Right ventricle myocardium inferior (tissue), 1 donor: Measurements from ENCODE around the gene STK4. TPM values are rescaled to one million over a fixed set of nuclear protein-coding genes. Genes with fewer than 3 reads are reported as not detected.
"Not testable (repeated sequence)": the region's sequence is repeated elsewhere in the genome, so short reads cannot be mapped to it uniquely, and the experiment has no call there.

ENCODE experiments used
- ATAC-seq: fragments of 200-7000 bp; cut with Tn5 transposase; one replicate; pipeline ENCODE4 v1.9.1; 2020; ENCODE audit warnings: mild to moderate bottlenecking, moderate library complexity
- DNase-seq: peaks from one replicate; pipeline ENCODE4 v3.0.0; 2021; ENCODE audit errors: missing footprints
- intact Hi-C: fragments of 100-400 bp; cut with DNase I; formaldehyde crosslinking; loops from one replicate; pipeline ENCODE4 v1.11.0; 2022
- total RNA-seq: library from RNA; stranded (reverse); fragmentation: NEBNext Ultra II Directional; extraction: Animal tissue kit (Norgen Biotek cat#: 25700); gene quantifications from one replicate; pipeline ENCODE4 v1.2.1, GENCODE V29; 2021
- donor health status: DM: no; HTN: yes; CAD: no; lungs with severe emphysema.

The STK4 gene
- total RNA-seq, 1 donor from 2014 or later, result 10.3 TPM

DNA sequence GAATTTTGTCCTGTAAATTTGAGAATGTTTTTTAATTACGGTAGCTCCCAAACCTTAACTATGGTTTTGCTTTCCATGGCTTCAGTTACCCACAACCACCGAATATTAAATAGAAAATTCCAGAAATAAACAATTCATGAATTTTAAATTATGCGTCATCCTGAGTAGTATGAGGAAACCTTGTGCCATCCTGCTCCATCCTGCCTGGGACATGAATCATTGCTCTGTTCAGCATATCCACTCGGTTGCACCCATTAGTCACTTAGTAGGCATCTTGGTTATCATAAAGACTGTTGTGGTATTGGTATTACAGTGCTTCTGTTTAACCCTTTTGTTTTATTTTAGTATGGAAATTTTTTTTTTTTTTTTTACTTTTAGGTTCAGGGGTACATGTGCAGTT, 94.9 kb downstream of the STK4 start:
- intact Hi-C loops, result no loop called here
- ATAC-seq, result no peak
- DNase-seq, result no peak

DNA sequence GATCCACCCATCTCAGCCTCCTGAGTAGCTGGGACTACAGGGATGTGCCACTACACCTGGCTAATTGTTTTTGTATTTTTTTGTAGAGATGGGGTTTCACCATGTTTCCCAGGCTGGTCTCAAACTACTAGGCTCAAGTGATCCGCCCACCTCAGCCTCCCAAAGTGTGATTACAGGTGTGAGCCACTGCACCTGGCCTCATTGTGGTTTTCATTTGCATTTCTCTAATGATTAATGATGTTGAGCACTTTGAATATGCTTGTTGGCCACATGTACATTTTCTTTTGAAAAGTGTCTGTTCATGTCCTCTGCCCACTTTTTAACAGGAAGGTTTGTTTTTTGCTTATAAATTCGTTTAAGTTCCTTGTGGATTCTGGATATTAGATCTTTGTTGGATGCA, 96.8 kb downstream of the STK4 start:
- DNase-seq, ATAC-seq, intact Hi-C loops: not testable (repeated sequence)

DNA sequence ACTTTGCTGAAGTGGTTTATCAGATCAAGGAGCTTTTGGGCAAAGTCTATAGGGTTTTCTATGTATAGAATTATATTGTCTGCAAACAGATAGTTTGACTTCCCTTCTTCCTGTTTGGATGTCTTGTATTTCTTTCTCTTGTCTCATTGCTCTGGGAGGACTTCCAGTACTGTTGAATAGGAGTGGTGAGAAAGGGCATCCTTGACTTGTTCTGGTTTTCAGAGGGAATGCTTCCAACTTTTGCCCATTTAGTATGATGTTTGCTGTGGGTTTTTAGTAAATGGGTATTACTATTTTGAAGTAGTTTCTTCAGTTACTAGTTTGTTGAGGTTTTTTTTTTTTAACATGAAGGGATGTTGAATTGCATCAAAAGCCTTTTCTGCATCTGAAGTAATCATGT, 98.5 kb downstream of the STK4 start:
- ATAC-seq, result no peak
- intact Hi-C loops, result no loop called here

DNA sequence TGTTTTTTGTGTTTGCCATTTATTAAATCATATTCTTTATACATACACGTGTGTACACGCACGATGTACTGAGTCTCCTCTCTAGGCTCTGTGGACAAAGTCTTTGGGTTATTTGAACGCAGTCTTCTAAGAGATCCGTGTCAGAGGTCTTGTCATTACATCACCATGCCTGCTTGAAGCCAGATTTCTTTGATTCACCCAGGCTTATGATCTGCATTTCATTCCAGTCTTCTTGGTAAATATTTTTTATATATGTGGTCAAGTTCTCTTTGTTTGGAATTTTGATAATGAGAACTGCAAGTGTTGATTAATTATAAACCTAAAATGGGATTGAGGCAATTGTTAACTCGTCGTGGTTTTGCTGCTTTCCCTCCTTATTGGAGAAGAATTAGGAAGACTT, 100.1 kb downstream of the STK4 start:
- no peak for DNase-seq
- intact Hi-C loops, result no loop called here
- no peak for ATAC-seq

More for the DNA sequence above, 98.5 kb downstream of the STK4 start:
- no peak for DNase-seq

DNA sequence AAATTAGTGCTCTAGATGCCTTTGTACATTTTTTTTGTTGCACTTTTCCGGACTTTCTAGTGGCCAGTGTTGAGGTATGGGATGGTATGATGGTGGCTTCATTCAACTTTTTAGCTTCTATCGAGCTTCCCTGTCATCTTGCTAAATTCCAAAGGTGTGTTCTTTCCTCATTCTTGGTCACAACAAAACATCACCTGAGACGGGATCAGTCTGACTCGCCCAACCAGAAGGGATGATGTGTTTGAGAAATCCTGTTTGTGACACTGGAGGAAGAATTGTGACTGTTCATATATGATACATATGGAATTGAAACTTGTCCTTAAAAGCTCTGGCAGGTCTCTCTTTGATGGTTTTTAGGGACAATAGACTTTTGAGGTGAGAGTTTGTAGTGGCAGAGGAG, 100.8 kb downstream of the STK4 start:
- intact Hi-C loops, result no loop called here
- ATAC-seq, result no peak
- no peak for DNase-seq

DNA sequence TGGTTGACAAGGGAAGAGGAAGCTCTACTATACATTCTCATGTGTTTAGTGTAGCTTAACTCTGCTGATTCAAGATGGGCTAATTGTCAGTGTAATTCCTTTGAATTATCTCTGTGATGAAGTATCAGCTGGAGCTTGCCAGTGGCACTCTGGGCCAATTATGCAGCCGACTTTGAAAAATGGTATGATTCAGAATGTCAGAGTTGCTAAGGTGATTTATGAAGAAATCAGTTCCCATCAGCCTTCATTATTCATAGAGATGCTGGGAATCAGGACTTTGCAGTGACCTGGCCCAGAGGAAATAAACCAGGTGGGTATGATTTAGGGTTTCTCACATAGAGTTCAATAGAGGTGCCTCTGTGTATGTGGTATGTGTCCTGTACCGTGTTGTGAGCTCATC, 101.2 kb downstream of the STK4 start:
- DNase-seq (no peak), ATAC-seq (no peak)
- intact Hi-C loops, result no loop called here

DNA sequence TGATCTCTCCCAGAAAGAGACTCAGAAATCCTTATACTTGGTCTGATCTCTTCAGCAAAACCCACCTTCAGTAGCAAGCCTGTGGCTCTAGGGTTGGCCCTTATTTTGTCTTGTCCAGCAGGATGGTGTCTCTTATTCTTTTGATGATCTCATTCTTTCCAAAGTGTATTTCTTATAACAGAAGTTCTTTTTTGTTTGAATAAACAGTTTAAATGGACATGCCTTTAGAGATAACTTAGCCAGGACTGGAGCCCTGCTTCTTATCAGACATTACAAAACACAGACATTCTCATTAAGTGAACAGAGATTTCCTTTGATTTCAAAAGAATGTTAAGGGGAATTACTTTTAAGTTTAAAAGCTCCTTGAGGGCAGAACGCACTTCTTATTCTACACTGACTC, 102.9 kb downstream of the STK4 start:
- no peak for DNase-seq
- no peak for ATAC-seq
- intact Hi-C loops, result no loop called here

DNA sequence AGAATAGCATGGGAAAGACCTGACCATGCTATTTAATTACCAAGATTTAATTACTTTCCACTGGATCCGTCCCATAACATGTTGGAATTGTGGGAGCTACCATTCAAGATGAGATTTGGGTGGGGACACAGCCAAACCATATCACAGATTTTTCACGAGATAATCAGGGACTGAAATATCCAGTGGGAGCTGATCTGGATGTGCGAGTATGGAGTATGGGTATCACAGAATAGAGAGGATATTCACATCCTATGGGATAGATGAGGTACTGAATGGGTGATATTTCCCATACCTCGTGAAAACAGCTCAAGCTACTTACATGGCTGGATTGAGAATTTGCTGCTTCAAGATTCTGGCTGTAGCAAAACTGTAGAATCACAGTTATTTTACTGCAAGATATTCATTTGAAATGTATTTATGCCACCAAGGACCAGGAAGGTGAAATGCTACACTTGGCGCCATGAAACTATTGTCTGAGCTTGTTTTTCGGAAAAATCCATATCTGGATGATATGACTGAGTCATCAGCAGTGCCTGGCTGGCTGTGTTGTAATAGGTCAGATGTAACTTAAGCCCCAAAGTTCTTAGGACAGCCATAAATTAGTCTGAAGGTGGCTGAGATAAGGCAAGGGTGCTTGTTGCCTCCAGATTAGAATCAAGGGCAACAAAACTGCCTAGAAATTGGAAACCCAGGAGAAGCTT, 104.8 kb downstream of the STK4 start:
- intact Hi-C loops, result no loop called here
- ATAC-seq (no peak), DNase-seq (no peak)

DNA sequence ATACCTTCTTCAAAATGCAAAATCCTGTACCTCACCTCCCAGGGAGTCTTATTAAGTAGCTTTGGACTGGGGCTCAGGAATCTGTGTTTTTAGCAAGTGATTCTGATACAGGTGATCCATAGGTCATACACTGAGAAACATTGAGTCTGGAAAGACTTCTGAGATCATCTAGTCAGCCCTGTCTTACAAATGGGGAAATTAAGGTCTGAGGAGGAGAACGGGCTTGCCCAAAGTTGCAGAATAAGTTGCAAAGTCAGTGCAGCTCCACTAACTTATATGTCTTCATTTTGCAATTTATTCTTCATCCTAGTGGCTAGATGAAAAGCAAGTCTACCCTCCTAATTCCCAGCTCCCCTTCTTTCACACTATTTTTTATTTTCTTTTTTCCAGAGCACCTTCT, 105.8 kb downstream of the STK4 start:
- intact Hi-C loops, result no loop called here
- DNase-seq (no peak), ATAC-seq (no peak)

DNA sequence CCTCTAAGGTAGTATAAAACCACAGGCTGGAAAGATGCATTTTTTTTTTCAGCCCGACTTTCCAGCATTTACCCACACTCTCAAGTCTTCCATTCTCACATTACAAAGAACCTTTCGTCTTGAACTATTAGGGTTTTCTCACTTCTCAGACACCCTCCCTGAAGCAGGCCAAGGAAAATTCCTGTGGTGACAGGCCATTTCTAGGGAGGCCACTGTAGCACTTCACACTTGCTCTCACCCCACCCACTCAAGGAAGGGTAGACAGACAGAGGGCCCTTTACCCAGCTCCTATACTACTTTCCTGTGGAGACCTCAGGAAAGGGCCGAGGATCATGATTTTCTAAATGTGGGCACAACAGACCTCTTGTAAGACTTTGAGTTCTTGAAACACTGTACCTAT, 106.9 kb downstream of the STK4 start:
- no peak for ATAC-seq
- intact Hi-C loops, result no loop called here

DNA sequence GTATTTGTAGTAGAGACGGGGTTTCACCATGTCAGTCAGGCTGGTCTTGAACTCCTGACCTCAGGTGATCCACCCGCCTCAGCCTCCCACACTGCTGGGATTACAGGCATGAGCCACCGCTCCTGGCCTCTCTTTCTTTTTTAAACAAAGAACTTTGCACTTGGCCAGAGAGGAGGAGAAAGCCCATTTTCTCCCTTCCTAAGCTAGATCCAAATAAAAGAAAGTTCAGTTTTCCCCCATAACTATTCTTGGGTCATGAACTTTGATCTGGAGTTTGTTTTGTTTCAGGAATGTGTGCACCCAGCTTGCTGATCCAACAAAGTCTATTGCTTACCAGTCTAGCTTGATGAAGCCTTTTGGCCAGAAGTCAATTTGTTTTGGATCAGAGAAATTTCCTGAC, 111.2 kb downstream of the STK4 start:
- DNase-seq (no peak), ATAC-seq (no peak)
- intact Hi-C loops, result no loop called here

More for the DNA sequence above, 106.9 kb downstream of the STK4 start:
- no peak for DNase-seq

DNA sequence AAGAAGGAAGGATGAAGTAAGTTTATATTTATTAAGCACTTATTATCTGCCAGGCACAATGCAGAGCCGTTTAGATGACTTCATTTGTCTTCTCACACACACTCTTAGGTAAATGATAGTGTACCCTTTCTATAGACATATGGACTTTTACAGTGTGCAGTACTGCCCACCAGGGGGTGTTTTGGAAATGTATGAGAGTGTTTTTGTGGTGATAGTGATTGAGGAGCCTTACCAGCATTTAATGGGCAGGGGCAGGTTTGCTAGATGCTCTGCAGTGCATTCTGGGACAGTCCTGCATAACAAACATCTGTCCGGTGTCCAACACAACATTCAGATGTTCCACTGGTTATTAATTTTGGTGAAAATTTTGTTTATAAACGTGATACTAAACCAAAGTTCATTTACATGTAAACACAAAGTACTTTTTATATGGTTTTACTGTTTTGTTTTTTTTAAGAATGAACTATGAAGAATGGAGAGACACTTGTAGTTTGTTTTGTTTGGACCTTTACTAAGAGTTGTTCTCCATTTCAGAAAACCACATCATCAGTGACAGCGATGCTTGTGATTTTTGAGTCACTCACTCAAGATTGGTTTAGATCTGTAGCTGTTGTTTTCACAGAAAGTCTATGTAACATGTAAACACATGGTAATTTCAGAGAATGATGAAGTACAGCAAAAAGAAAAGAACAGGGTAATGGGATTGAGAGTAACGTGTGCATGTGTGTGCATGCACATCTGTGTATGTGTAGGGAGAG, 114.7 kb downstream of the STK4 start:
- no peak for DNase-seq
- intact Hi-C loops, result no loop called here
- ATAC-seq, result no peak

DNA sequence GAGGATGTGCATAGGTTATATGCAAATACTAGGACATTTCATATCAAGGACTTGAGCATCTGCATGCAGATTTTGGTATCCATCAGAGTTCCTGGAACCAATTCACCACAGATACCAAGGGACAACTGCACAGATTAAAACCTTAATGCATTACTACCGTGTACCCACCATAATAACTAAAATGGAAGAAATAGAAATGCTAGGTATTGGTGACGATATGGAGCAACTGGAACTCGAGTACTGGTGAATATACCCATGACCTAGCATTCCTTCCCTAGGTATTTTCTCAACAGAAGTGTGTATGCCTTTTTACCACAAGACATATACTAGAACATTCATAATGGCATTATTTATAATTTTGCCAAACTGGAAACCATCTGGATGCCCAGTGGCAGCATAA, 116.2 kb downstream of the STK4 start:
- ATAC-seq, result no peak
- intact Hi-C loops, result no loop called here
- no peak for DNase-seq

DNA sequence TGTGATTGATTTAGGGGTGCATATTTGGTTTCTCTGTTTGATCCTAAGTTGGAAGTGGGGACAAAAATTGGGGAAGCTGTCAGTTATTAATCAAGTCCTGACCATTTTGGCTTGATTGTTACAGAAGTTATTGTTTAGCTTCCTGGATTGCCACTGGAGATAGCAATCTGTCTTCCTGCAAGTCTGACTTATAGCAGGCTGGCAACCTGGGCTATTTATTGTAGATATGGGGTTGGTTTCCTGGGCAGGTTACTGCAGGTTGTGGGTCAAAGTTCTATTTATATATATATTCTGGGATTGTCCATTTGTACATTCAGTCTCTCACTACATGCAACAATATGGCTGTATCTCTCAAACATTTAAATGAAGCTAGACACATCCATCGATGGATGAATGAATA, 116.8 kb downstream of the STK4 start:
- no peak for ATAC-seq
- intact Hi-C loops, result no loop called here
- no peak for DNase-seq

DNA sequence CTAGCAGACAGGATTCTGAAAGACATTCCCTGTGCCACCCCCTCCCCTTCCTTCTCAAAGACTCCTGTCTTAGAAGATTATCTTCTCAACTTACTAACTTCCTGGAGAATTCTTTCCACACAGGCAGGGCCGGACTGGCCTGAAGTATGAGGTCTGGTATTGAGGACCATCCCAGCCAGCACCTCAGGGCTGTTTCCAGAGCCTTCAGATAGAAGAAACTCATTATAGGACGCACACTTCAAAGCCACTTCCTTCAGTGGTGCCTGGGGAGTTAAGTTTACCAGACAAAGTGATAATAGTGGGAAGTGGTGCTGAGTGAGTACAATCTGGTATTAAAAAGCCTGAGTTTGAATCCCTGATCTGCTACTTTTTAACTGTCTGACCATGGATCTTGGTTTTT, 119.0 kb downstream of the STK4 start:
- DNase-seq, result no peak
- intact Hi-C loops, result no loop called here
- ATAC-seq, result no peak

DNA sequence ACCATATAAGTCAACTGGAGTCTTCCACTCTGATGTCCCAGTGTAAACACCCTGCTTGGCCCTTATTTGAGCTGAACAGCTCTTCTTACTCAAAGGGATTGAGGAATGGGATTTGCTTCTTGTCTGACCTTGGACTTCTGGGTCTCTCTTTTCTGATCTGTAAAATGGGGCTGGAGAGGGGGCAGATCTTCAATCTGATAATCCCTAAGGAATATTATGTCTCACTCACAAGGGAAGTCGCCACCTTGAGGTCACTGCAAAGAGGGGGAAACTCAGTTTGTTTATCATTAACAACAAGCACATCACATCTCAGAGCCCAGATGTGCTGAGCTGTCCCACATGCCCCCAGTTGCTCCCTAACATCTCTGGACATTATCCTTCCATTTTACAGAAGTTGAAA, 119.6 kb downstream of the STK4 start:
- no peak for ATAC-seq
- no peak for DNase-seq
- intact Hi-C loops, result no loop called here

DNA sequence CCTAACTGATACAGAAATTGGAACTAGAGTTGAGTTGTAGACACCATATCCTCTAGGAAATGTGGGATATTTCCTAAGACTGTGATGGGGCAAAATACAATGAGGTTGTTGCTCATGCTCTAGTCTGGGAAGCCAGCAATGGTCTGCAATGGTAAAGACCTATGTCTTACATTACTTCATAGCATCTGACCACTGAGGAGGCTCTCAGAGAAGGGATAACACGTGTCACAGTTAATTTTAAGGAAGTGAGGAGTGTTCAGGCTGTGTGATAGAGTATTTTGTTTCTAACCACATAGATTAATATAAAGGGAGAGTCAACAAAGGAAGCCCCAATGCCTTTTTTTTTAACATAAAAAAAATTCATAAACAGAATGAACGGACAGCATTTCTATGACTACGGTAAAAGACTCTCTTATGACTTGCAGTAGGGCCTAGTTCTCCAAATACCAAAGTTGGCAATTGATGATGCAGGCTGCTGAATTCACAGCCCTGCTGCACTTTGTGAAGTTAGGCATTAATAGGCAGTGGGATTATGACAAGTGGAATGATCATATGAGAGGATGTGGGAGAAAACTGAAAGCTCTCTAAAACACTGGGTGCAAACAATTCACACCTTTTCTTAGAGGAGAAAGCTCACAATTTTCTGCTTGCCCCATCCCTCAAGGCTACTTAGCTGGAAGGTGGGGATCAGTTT, 120.9 kb downstream of the STK4 start:
- intact Hi-C loops, result no loop called here
- no peak for DNase-seq

DNA sequence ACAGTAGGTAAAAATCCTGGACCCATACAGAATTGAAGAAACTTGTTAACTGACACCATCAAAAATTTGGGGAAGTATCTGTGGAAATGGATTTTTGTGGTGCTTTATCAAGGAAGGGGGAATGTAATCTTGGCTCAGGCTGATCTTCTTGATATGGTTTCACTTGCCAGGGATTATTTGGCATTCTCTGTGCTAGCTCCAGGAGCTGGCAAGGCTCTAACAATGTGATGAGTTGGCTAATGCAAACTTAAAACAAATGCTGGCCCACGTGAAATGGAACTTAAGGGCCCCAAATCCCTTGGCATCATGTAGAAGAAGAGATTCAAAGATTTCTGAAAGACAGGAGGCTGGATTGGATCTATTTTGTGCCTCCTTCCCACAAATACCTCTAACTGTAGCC, 121.5 kb downstream of the STK4 start:
- intact Hi-C loops, result no loop called here
- no peak for DNase-seq
- no peak for ATAC-seq

More for the DNA sequence above, 120.9 kb downstream of the STK4 start:
- no peak for ATAC-seq

DNA sequence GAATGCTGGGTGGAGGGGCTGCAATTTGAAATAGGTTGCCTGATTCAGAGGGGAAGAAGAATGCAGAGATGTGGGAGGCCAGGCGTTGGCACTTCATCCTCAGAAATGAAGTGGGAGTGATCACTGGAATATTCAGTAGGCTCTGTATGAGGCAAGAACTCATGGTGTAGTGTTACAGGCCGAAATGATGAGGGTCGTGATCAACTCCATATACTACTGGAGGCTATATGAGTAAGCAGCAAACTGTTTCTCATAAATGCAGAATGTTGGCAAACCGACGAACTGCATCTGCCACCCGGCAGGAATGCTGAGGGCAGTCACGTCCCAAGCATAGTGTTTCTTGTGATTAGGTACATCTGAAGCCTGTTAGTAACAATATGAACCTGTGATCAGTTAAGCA, 121.9 kb downstream of the STK4 start:
- no peak for DNase-seq
- intact Hi-C loops, result no loop called here
- no peak for ATAC-seq

DNA sequence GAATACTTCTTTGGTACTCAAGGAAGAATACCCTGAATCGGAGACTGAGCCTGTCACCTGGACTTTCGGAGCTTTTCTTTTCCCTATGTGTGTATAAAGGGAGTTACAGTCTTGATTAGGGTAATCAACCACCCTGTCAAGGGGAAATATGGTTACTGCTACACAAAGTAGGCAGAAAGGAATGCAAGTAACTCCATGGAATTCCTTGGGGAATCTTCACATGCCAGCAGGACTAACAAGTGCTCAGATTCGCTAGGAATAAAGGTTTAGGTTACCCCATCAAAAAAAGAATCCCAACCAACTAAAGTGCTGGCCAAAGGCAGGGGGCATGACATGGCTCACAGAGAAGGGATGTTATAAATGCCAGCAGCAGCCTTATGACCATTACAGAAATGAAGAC, 124.2 kb downstream of the STK4 start:
- intact Hi-C loops, result no loop called here
- DNase-seq, result no peak

More for the DNA sequence above, 124.2 kb downstream of the STK4 start:
- ATAC-seq, result no peak
